Cerebellar nuclear complex (tissue), 1 donor: ENCODE measurements around the gene KCTD7.
"Not testable (repeated sequence)": the region's sequence is repeated elsewhere in the genome, so short reads cannot be mapped to it uniquely, and the experiment has no call there.

ENCODE experiments used
- DNase-seq, 2 experiments: peaks; one replicate each; lab custom pipeline; 2025; lab: John Stamatoyannopoulos, UW

KCTD7 gene

DNA sequence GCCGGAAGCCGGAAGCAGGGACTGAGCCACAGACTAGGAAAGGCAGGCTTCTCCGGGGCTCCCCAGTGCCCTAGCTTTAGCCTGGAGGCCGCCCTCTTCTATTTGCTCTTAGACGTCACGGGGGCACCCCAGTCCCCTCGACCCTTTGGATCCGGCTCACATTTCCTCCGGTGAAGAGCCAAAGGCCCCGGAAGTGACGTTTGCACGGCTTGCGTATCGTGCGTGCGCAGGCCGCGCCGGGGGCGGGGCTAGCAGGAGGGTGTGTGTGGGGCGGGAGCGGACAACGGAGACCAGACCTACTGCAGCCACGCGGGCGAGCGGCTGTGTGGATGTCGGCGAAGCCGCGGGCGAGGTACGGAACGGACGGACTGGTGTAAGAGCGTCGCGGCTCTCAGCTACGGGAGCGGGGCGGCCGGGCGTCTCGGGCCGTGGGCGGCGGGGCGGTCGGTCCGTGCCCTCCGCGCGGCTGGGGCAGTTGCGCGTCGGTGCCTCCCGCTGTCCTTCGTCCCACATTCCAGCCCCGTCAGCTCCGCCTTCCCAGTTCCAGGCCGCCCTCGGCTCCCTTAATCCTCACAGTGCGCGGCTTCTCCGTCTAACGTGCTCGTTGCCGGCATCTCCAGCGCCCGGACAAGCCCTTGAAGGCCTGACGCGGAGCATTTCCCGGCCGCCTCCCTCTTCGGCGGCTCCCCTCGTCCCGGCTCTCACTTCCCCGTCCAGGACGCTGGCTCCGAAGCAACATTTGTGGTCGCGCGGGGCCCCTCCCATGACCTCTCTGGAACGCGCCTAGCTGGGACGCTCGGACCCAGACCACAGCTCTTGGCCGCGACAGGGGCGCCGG, 25.8 kb downstream of the KCTD7 start:
- DNase-seq: peak; percentile 89

DNA sequence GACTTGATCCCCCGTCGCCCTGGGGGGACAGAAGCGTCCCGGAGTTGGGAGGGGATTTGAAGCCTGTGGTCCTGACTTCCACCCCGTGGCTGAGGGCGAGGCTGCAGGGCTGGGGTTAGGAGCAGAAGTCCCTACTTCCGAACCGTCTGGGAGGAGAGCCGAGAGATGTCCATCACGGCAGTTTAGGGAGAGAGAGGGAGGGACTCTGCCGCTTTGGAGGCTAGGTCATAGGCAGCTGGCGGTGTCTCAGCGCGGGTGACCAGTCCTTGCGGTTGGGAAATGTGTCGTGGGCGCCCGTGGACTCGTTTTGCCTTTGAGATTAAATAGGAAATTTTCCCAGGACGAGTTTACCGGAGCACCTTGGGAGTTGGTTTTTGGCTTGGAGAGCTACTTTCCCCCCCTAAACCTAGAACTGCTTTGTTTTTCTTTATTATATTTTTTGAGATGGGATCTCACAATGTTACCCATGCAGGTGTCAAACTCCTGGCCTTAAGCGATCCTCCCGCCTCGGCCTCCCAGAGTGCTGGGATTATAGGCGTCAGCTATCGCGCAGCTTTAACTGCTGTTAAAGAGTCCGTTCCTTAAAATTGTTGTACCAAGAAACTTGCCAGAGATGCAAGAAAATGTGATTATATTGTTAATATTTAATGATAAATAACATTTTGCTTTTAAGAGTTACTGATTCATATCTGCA, 26.6 kb downstream of the KCTD7 start:
- not testable (repeated sequence) for DNase-seq

DNA sequence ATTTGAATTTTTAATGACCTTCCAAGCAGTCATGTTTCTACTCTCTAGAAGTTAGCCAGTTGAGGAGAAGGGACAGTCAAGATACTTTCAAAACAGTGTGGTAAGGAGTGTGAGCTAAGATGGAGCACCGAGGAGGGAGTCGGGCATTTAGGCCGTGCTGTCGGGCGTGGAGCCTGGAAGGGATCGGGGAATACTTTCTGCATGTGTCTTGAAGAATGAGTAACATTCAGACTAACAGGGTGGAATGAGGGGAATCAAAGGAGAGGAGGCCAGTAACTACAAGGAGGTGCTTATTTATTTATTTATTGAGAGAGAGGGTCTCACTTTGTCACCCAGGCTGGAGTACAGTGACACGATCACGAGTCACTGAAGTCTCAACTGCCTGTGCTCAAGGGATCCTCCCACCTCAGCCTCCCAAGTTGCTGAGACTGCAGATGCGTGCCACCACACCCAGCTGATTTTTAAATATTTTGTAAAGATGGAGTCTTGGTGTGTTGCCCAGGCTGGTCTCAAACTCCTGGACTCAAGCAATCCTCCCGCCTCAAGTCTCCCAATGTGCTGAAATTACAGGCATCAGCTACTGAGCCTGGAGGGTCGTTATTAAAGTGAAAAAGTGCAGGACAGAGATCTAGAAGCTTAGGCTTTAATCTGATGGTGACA, 27.3 kb downstream of the KCTD7 start:
- not testable (repeated sequence) for DNase-seq

DNA sequence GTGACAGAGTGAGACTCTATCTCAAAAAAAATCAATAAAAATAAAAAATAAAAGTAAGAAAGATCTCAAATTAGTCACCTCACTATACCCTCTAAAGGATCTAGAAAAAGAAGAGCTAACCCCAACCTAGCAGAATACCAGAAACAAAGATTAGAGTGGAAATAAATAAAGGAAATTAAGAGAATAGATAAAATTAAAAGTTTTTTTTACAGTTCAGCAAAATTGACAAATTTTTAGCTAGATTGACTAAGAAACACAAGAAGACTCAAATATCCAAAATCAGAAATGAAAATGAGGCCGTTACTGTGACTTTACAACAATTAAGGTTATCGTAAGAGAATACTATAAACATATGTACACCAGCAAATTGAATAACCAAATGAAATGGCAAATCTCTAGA, 29.1 kb downstream of the KCTD7 start:
- DNase-seq: no peak

DNA sequence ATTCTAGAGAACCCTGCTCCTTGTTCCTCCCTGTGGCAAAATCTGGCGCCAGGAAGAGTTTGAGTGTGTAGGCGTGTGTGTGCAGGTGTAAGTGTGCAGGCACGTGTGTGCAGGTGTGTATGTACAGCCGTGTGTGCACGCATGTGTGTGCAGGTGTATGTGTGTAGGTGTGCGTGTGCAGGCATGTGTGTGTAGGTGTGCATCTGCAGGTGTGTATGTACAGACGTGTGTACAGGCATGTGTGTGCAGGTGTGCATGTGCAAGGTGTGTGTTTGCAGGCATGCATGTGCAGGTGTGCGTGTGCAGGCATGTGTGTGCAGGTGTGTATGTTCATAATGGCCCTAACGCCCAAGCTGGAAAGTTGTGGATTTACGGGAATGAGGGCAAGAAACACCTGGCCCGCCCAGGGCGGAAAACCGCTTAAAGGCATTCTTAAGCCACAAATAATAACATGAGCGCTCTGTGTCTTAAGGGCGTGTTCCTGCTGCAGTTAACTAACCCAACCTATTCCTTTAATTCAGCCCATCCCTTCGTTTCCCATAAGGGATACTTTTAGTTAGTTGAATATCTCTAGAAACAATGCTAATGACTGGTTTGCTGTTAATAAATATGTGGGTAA, 34.1 kb downstream of the KCTD7 start:
- no peak for DNase-seq

DNA sequence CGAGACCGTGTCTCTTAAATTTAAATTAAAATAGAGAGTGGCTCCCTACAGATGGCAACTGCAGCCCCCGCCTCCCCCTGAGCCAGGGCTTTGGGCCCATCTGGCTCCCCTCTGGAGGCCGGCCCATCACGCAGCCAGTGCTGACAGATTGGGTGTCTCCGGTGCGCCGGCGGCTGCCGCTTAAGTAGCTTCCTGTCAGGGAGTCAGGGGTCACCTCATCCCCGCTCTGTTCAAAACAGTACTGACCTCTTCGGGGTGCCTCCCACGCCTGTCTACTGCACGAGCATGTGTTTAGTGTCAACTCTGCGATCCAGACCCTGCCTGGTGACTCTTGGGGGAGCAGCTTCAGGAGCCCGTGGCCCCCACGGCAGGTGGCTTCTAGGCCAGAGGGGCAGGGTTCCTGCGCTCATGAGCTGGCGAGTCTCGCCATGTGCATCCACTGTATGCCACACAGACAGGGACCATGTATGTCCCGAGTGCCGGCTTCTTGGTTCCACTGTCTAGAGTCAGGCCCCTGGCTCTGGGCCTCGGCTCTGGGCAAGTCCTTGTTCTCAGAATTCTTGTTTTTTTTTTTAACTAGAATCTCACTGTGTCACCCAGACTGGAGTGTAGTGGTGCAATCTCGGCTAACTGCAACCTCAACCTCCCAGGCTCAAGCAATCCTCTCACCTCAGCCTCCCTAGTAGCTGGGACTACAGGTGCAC, 36.1 kb downstream of the KCTD7 start:
- no peak for DNase-seq

DNA sequence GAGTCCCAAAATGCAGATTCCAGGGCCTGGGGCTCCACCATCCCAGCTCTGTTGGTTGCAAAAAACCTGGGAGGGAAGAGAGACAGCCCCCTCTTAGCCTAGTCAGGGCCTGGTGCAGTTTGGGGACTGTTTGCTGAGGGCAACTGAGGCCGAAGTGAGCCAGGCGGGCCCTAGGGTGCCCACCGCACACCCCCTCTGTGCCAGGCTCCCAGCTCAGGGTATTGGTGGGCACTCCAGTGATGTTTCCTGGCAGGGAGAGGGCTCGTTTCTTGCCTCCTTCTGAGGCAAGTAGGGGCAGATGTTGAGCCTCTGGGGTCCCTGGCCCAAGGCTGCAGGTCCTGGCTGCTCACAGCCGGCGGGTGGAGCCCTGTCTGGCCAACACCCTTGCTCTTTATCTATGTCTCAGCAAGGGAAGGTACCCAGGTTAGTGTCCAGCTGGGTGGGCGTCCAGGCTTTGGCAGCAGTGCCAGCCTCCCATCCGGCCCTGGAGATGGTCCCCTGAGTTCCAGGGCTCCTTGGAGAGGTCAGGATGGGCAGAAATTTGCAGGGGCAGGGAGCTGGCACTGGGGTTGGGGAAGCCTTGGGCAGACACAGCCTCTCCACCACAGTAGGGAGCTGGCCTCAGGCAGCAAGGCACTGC, 37.8 kb downstream of the KCTD7 start:
- no peak for DNase-seq

DNA sequence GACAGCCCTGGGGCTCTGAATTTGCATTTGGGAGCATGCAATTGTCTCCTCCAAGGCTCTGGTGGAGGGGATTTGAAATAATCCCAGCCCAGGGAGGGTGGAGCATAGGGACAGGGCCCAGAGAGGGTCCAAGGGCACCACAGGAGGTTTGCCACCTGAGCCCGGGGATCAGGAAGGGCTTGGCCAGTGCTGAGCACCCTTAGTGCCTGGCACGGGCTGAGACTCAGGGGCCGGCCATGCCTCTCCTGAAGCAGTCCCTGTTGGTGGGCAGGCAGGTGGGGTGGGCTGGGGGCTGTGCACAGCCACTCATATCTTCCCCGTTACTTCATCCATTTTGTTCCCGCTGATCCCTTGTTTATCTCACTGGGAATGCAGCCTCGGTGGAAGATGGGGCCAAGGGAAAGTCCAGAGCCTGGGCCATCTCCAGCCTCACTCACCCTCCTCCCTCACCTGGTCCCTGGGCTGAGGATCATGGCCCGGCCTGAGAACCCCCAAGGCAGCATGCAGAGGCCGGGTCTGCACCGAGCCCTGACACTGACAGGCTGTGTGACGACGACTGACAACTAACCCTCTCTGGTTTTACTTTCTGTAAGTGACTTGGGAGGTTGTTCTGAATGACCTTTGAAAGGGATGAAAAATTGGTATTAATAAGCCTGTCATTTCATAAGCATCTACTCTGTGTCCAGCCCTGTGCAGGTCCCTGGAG, 38.5 kb downstream of the KCTD7 start:
- no peak for DNase-seq

DNA sequence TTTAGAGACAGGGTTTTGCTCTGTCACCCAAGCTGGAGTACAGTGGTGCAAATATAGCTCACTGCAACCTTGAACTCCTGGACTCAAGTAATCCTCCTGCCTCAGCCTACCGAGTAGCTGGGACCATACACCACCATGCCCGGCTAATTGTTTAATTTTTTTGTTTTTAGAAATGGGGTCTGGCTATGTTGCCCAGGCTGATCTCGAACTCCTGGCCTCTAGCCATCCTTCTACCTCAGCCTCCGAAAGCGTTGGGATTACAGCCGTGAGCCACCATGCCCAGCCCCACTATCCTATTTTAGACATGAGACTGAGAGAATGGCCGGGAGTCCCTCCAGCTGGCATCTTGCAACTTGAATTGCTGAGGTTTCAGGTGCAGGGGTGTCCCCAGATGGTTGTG, 39.4 kb downstream of the KCTD7 start:
- no peak for DNase-seq

DNA sequence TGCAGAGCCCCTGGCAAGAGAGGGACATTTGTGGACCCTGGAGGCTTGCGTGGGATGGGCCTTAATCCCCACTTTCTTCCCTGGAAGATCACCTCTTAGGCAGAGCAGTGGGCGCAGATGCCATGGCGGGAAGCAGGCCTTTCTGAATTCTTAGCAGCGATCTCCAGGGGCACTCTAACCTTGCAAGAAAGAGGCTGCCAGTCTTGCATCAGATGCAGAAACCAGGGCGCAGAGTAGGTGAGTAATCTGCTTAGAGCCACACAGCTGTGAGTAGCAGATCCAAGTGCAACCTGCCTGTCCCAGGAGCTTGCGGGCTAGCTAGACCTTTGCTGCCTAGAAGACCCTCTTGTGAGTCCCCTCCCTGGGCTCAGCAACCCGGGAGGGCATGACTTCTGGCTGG, 40.0 kb downstream of the KCTD7 start:
- no peak for DNase-seq

DNA sequence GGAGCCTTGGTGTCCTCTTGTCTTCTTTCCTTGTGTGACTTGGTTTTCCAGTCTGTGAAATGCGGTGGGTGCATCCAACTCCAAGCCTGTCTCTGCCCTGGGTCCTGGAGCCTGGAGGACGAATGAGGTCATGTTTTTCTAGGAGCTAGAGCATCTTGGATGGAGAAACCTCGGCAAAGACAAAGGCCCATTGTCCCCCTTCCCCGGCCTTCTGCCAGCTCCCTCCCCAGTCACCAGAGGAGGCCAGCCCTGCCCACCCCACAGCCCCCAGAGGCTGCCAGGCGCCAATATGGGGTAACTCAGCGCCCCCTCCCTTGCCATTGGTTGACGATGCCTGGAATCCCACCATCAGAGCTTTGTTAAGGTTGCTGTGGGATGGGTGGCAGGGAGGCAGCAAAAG, 40.4 kb downstream of the KCTD7 start:
- DNase-seq: no peak

DNA sequence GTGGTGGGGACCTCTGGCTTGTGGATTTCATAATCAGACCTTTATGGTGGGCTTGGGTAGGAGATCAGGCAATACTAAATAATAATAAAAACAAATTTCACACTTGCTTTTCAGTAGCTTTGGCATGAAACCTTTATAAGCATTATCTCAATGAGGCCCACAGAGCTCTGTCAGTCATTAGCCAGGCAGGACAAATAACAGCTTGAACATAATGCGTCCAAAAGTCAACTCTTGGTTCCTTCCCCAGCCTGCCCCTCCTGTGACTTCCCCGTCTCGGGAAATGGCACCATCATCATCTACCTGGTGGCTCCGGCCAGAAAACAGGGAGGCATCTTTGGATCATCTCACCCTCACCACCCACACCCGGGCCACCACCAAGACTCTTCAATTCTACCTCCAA, 40.8 kb downstream of the KCTD7 start:
- DNase-seq: no peak

DNA sequence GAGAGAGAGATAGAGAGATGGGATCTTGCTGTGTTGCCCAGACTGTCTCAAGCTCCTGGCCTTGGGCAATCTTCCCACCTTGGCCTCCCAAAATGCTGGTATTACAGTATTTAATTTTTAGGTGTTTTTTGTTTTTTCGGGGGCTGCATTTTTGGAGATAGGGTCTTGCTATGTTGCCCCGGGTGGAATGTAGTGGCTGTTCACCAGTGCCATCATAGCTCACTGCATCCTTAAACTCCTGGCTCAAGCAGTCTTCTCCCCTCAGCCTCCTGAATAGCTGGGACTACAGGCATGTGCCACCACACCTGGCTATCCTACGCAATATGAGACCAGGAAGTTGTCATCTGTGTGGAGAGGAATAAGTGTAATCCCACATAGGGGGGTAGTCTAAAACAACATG, 42.4 kb downstream of the KCTD7 start:
- no peak for DNase-seq

DNA sequence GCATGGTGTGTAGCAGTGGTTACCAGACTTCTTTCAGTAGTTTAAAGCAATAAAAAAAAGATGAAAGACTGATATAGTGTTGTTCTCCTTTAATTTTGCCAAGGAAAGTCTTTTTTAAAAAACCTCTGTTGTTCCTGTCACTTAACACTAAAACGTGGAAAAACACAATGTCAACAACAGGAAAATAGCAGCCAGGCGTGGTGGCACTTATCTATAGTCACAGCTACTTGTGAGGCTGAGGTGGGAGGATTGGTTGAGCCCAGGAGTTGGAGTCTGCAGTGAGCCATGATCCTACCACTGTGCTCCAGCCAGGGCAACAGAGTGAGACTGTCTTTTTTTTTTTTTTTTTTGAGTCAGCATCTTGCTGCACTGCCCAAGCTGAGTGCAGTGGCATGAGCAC, 42.8 kb downstream of the KCTD7 start:
- DNase-seq: not testable (repeated sequence)

DNA sequence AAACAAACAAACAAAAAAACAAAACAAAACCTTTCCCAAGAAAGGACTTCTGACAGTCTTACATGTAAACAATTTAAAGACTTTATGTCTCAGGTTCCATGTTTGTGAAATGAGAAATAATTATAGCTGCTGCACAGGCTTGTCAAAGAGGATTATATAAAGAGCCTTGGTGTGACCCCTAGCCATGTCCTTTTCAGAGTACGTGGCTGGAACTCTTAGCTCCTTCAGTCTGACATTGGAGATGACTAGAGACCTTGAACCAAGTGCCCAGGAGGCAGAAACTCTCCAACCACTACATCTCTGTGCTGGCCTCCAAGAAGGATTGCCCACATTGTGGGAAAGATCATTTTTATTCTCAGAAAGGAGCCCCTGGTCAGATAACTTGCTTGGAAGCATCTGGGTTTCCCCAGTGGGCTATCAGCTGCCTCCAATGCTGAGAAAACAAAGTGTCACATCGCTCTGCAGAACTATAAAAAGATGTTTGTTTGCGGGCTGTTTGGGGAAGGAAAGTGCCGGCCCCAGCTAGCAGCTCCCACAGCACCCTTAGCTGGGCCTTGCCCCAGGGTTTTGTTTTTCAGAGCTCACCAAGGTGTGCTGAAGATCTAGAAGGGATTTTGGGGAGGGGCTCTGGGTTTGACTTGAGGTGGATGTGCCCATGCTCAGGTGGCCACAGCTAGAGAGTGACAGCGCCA, 43.9 kb downstream of the KCTD7 start:
- DNase-seq: not testable (repeated sequence)

DNA sequence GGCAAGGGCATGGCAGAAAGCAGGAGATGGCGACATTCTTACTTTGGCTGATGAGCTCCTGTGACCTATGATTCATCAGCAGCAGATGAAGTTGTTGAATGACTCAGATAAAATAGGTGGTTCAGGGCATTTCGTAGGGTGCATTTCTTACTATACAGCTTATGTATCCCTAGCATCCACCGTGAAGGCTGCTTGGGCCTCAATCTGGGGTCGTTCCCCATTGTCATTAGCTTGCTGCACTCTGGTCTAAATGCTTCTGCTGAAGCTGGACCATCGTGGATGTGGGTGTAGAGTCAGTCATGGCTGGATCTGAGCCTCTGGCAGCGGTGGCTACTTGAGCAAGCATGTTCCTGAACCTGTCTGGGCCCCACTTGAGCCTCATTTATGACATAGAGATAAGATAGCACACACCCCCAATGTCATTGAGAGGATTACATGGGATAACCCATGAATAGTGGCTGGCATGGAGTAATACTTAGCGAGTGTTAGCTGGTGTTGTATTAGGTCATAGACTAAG, 44.5 kb downstream of the KCTD7 start:
- DNase-seq: not testable (repeated sequence)

DNA sequence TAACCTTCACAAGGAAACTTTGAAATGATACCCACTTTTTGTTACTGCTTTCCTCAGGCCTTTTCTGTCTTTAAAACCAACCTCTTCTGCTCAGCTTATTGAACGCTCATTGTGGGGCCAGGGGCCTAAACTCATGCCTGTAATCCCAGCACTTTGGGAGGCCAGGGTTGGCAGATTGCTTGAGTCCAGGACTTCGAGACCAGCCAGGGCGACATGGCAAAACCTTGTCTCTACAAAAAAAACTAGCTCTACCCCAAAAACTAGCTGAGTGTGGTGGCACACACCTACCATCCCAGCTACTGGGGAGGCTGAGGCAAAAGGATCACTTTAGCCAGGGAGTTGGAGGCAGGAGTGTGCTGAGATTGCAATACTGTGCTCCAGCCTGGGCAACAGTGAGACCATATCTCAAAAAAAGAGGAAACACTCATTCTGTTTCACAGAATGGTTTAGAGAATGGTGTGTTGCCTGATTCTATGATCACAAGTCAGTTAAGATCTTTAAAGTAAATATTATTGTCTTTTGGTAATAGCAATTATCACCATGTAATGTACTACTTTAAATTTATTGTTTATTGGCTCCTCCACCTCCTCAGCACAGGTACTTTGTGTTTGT, 51.1 kb downstream of the KCTD7 start:
- DNase-seq: no peak

DNA sequence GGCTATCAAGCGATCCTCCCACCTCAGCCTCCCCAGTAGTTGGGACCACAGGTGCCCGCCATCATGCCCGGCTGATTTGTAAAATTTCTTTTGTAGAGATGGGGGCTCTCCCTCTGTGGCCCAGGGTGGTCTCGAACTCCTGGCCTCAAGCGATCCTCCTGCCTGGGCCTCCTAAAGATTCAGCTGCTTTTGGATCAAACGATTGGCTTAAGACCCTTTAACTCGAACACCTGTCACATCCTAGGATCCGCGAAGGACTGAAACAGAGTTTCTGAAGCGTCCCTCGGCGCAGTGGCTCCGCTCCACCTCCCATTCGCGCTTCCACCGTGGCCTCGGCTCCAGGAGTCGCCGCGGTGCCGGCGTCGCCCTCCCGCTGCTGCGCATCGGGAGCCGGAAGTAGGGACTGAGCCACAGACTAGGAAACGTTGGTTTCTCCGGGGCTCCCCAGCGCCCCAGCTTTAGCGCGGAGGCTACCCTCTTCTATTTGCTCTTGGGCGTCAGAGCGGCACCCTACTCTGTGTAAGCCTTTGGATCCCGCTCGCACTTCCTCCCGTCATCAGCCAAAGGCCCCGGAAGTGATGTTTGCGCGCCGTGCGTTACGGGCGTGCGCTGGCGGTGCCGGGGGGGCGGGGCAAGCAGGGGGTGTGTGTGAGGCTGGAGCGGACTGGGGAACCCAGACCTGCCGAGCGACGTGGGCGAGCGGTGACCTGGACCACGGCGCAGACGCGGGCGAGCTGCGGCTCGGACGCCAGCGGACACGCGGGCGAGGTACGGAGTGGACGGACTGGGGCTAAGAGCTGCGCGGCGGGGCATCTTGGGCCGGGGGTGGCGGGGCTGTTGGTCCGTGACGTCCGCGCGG, 53.0 kb downstream of the KCTD7 start:
- DNase-seq: peak; percentile 38 to 76
